ENCODE results near the gene IGSF11. TPM values are rescaled to one million over a fixed set of nuclear protein-coding genes. Genes with fewer than 3 reads are reported as not detected.

IGSF11 gene
- total and polyA plus RNA-seq, 9 of the 15 experiments (the other 6 are each of a cell fraction or from before 2014, with no cell fraction given): 1.2 to 2.8 (median 1.7) TPM

- TF ChIP-seq ZBTB40 (IDR thresholded peaks at IDR 0.05) (0 out of 2 replicates have a peak, but pooled peaks have one; percentile 10), ZBTB40 (CRISPR knock-in tag; IDR thresholded peaks at IDR 0.05) (no peak), ATF7 (IDR thresholded peaks at IDR 0.05) (peak; percentile 68), CXXC5 (CRISPR knock-in tag; IDR thresholded peaks at IDR 0.05) (no peak; the same call in 1 of the 2 replicates), ZBTB9 (CRISPR knock-in tag; IDR thresholded peaks at IDR 0.05) (no peak), ZNF436 (CRISPR knock-in tag; IDR thresholded peaks at IDR 0.05) (no peak), POLR2A (conservative IDR thresholded peaks at IDR 0.05) (no peak), ZSCAN29 (IDR thresholded peaks at IDR 0.05) (no peak), NFYB (IDR thresholded peaks at IDR 0.05; ENCODE audit: extremely low read depth, insufficient read length) (no peak), SMARCC2 (IDR thresholded peaks at IDR 0.05; ENCODE audit: low read depth) (peak; percentile 83; the same call in 1 of the 2 replicates), ILK (tag; IDR thresholded peaks at IDR 0.05; ENCODE audit: borderline replicate concordance, low read depth) (no peak), ZNF212 (CRISPR knock-in tag; IDR thresholded peaks at IDR 0.05) (no peak), TEAD4 (IDR thresholded peaks at IDR 0.05; ENCODE audit: low read length) (peak; percentile 74), TEAD4 (CRISPR knock-in tag; IDR thresholded peaks at IDR 0.05; ENCODE audit: borderline replicate concordance) (no peak), DNMT1 (IDR thresholded peaks at IDR 0.05) (no peak), ARID2 (IDR thresholded peaks at IDR 0.05) (no peak), ZFP1 (CRISPR knock-in tag; IDR thresholded peaks at IDR 0.05) (no peak), HEY1 (CRISPR knock-in tag; IDR thresholded peaks at IDR 0.05; ENCODE audit: borderline replicate concordance) (no peak), ZNF79 (CRISPR knock-in tag; IDR thresholded peaks at IDR 0.05; ENCODE audit: low read depth) (no peak)
These were observed 96.3 kb downstream of the IGSF11 start (continued) for GRCh38 chr3:118938183-118938961.
